Right atrium auricular region (tissue), 2 donors: ENCODE results near the gene EHD1. TPM values are rescaled to one million over a fixed set of nuclear protein-coding genes. Genes with fewer than 3 reads are reported as not detected.

ENCODE experiments used
- DNase-seq: peaks from one replicate; pipeline ENCODE4 v3.0.0-alpha.2; 2019; ENCODE audit warnings: low spot score
- H3K27ac ChIP-seq, 2 donors: fragments of 200-600 bp; sonication (generic); 1 replicate in 1 of 2; 2 replicates in 1 of 2; pipeline ENCODE4 v1.5.1; 2016 to 2019
- H3K27me3 ChIP-seq, 2 donors: fragments of 200-600 bp; sonication (generic); one replicate each; pipeline versions ENCODE4 v1.5.1 to v1.6.0; 2017 to 2019
- H3K36me3 ChIP-seq: fragments of 200-600 bp; sonication (generic); one replicate; pipeline ENCODE4 v1.5.1; 2016
- H3K4me1 ChIP-seq, 2 donors: fragments of 200-600 bp; sonication (generic); one replicate each; pipeline versions ENCODE4 v1.5.1 to v1.6.0; 2017 to 2019
- H3K4me3 ChIP-seq, 2 donors: fragments of 200-600 bp; sonication (generic); 1 replicate in 1 of 2; 2 replicates in 1 of 2; pipeline ENCODE4 v1.5.1; 2017 to 2019; ENCODE audit warnings: mild to moderate bottlenecking in 1 of 2, moderate library complexity in 1 of 2
- H3K9me3 ChIP-seq, 2 donors: fragments of 200-600 bp; sonication (generic); one replicate each; pipeline ENCODE4 v1.5.1; 2019
- total RNA-seq, 2 donors: library from RNA; depleted of rRNA; stranded (reverse); fragments of >200 nt; gene quantifications; one replicate each; pipeline ENCODE4 v1.1.0, GENCODE V29; 2016
- TF ChIP-seq, protein P1 (sequence below), 2 donors: fragments of 200-600 bp; sonication (generic); IDR thresholded peaks; one replicate each; pipeline ENCODE4 v1.5.1; 2019; ENCODE audit warnings: antibody characterized with exemption in 2 of 2

EHD1 gene
- total RNA-seq, 2 donors from 2014 or later = 29.5 to 34.1 TPM

GRCh38 chr11:64841592-64842365 is 36.6 kb downstream of the EHD1 start:
- DNase-seq = no peak
- H3K4me3 ChIP-seq = no peak overlapping the region
- TF ChIP-seq, protein P1, sequence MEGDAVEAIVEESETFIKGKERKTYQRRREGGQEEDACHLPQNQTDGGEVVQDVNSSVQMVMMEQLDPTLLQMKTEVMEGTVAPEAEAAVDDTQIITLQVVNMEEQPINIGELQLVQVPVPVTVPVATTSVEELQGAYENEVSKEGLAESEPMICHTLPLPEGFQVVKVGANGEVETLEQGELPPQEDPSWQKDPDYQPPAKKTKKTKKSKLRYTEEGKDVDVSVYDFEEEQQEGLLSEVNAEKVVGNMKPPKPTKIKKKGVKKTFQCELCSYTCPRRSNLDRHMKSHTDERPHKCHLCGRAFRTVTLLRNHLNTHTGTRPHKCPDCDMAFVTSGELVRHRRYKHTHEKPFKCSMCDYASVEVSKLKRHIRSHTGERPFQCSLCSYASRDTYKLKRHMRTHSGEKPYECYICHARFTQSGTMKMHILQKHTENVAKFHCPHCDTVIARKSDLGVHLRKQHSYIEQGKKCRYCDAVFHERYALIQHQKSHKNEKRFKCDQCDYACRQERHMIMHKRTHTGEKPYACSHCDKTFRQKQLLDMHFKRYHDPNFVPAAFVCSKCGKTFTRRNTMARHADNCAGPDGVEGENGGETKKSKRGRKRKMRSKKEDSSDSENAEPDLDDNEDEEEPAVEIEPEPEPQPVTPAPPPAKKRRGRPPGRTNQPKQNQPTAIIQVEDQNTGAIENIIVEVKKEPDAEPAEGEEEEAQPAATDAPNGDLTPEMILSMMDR (IDR thresholded peaks at IDR 0.05) = no peak
- no peaks in the 10 kb centered on the region for H3K9me3 ChIP-seq
- H3K27ac ChIP-seq = no peak overlapping the region
- H3K4me1 ChIP-seq = peaks cover 0 to 14% of the 10 kb centered on the region in 2 donors
- no peaks in the 10 kb centered on the region for H3K36me3 ChIP-seq
- H3K27me3 ChIP-seq = no peaks in the 10 kb centered on the region

- no peaks in the 10 kb centered on the region for H3K27me3 ChIP-seq
- no peak overlapping the region for H3K27ac ChIP-seq
- DNase-seq = no peak
- peaks cover 0 to 13% of the 10 kb centered on the region in 2 donors for H3K4me1 ChIP-seq
- TF ChIP-seq, protein P1 (IDR thresholded peaks at IDR 0.05) = no peak
- H3K9me3 ChIP-seq = no peaks in the 10 kb centered on the region
- no peaks in the 10 kb centered on the region for H3K36me3 ChIP-seq
- H3K4me3 ChIP-seq = no peak overlapping the region
Observed at GRCh38 chr11:64839887-64840782, 38.3 kb downstream of the EHD1 start.

DNA sequence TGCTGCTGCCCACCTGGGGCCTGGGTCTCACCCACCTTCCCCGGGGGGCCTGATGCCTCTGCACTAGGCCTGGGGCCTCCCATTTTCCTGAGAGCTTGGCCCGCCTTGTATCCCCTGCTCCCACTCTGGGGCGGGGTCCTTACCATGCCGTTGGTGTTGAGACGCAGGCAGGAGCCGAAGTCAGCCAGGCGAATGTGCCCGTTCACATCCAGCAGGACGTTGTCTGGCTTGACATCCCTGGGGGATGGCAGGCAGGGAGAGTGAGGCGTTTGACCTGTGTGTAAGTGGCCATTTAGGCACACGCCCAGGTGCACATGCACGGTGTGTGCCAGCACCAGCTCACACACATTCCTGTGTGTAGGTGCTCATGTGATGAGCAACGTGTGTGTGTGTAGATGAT is 39.1 kb downstream of the EHD1 start:
- Histone ChIP-seq H3K27me3 (no peaks in the 10 kb centered on the region), H3K36me3 (no peaks in the 10 kb centered on the region), H3K4me3 (no peak overlapping the region), H3K4me1 (peaks cover 0 to 5% of the 10 kb centered on the region in 2 donors), H3K27ac (no peak overlapping the region), H3K9me3 (no peaks in the 10 kb centered on the region)
- TF ChIP-seq, protein P1 (IDR thresholded peaks at IDR 0.05) = no peak
- DNase-seq = no peak

GRCh38 chr11:64838600-64839334 is 39.7 kb downstream of the EHD1 start:
- TF ChIP-seq, protein P1 (IDR thresholded peaks at IDR 0.05) = no peak
- H3K27me3 ChIP-seq = no peaks in the 10 kb centered on the region
- H3K9me3 ChIP-seq = no peaks in the 10 kb centered on the region
- no peak for DNase-seq
- H3K36me3 ChIP-seq = no peaks in the 10 kb centered on the region
- no peak overlapping the region for H3K4me3 ChIP-seq
- H3K27ac ChIP-seq = no peak overlapping the region
- no peaks in the 10 kb centered on the region for H3K4me1 ChIP-seq

DNA sequence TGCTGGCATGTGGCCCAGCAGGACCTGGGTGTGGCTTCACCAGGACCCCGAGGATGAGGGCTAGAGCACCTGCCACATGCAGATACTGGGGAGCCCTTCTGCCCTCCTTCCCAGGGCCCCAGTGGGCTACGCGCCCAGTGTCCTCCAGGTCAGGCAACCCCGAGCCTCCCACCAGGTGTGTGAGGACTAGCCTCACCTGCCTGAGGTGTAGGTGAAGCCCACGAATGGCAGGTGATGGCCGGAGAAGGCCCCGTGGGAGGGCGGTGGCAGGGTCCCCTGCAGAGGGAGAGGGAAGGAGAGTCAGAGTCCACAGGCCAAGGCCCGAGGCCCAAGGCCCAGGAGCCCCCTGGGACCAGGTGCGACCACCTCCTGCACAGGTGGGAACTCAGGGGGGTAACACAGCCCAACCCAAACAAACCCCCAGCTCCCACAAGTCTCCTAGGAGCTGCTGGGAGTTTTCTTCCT is 40.5 kb downstream of the EHD1 start:
- H3K27me3 ChIP-seq = no peaks in the 10 kb centered on the region
- H3K27ac ChIP-seq = no peak overlapping the region
- no peaks in the 10 kb centered on the region for H3K36me3 ChIP-seq
- DNase-seq = no peak
- TF ChIP-seq, protein P1 (IDR thresholded peaks at IDR 0.05) = no peak
- H3K4me3 ChIP-seq = no peak overlapping the region
- H3K4me1 ChIP-seq = no peaks in the 10 kb centered on the region
- no peaks in the 10 kb centered on the region for H3K9me3 ChIP-seq
